H1 (cell line): ENCODE measurements around the gene SLC35G6. TPM values are rescaled to one million over a fixed set of nuclear protein-coding genes. Genes with fewer than 3 reads are reported as not detected.

Source experiments
- CTCF ChIA-PET: fragments of 300-600 bp; sonication (Branson Sonifier 250); formaldehyde crosslinking; loops from one replicate; lab custom pipeline; 2021; ENCODE audit not compliant: partially characterized antibody; lab: Charles Lee
- POLR2A ChIA-PET: fragments of 300-600 bp; sonication (Branson Sonifier 250); formaldehyde crosslinking; loops from one replicate; lab custom pipeline; 2021; ENCODE audit warnings: inconsistent platforms; ENCODE audit not compliant: partially characterized antibody; lab: Charles Lee
- DNase-seq, 2 experiments: peaks; one replicate each; pipeline versions ENCODE4 v3.0.0 to v3.0.0-alpha.2; 2010 to 2022; ENCODE audit warnings: low spot score in 2 of 2, low read depth in 1 of 2, mixed read lengths in 1 of 2
- FAIRE-seq: peaks from 2 replicates; lab custom pipeline; 2011; peaks lifted over from hg19 to GRCh38; lab: Jason Lieb, UNC
- H2AFZ ChIP-seq: 2 replicates; pipeline ENCODE4 v1.8.1; 2012; ENCODE audit warnings: low read length, inconsistent platforms
- H2AK5ac ChIP-seq: 2 replicates; pipeline ENCODE4 v1.6.1; 2013; ENCODE audit warnings: low read depth, low read length
- H2BK120ac ChIP-seq: replicated peaks from 2 replicates; pipeline ENCODE3; 2013; ENCODE audit warnings: low read depth, low read length, inconsistent platforms
- H2BK12ac ChIP-seq: 2 replicates; pipeline ENCODE4 v1.6.1; 2013; ENCODE audit warnings: low read depth, low read length
- H2BK15ac ChIP-seq: 2 replicates; pipeline ENCODE4 v1.6.1; 2013; ENCODE audit warnings: low read length
- H2BK20ac ChIP-seq: 2 replicates; pipeline ENCODE4 v1.6.1; 2013; ENCODE audit warnings: low read length
- H2BK5ac ChIP-seq: 2 replicates; pipeline ENCODE4 v1.6.1; 2013; ENCODE audit warnings: low read depth, low read length
- H3K14ac ChIP-seq: 2 replicates; pipeline ENCODE4 v1.6.1; 2013; ENCODE audit warnings: inconsistent platforms; ENCODE audit not compliant: insufficient read length
- H3K18ac ChIP-seq: 2 replicates; pipeline ENCODE4 v1.6.1; 2013; ENCODE audit warnings: low read length; ENCODE audit errors: extremely low read depth
- H3K23ac ChIP-seq: 2 replicates; pipeline ENCODE4 v1.6.1; 2013; ENCODE audit warnings: inconsistent platforms; ENCODE audit not compliant: insufficient read length
- H3K23me2 ChIP-seq: 2 replicates; pipeline ENCODE4 v1.6.1; 2013; ENCODE audit warnings: low read depth, low read length
- H3K27ac ChIP-seq: 2 replicates; pipeline ENCODE4 v1.6.1; 2011; ENCODE audit warnings: low read depth, low read length, inconsistent platforms
- H3K27me3 ChIP-seq, 4 experiments: replicated peaks in 1 of 4; 1 replicate in 1 of 4; 2 replicates in 3 of 4; pipeline versions ENCODE4 v1.6.1 to v1.8.1; 2011 to 2013; ENCODE audit warnings: low read length in 3 of 4, mild to moderate bottlenecking in 3 of 4, inconsistent platforms in 2 of 4, mixed read lengths in 2 of 4, moderate library complexity in 1 of 4; ENCODE audit not compliant: control insufficient read depth in 3 of 4, insufficient read depth in 3 of 4; ENCODE audit errors: extremely low read depth in 1 of 4
- H3K36me3 ChIP-seq, 4 experiments: 2 replicates each; pipeline versions ENCODE4 v1.6.1 to v1.8.1; 2011 to 2013; ENCODE audit warnings: mild to moderate bottlenecking in 4 of 4, low read length in 3 of 4, moderate library complexity in 2 of 4, control low read depth in 1 of 4, inconsistent platforms in 1 of 4; ENCODE audit not compliant: insufficient read depth in 4 of 4, control insufficient read depth in 2 of 4
- H3K4ac ChIP-seq: replicated peaks from 2 replicates; pipeline ENCODE3; 2013; ENCODE audit warnings: low read length, low read depth, mixed read lengths, inconsistent platforms; ENCODE audit not compliant: insufficient read length
- H3K4me1 ChIP-seq, 4 experiments: replicated peaks in 1 of 4; 1 replicate in 1 of 4; 2 replicates in 3 of 4; pipeline versions ENCODE4 v1.6.1 to v1.8.1; 2011 to 2013; ENCODE audit warnings: low read length in 3 of 4, inconsistent platforms in 2 of 4, mixed read lengths in 1 of 4; ENCODE audit not compliant: insufficient read depth in 4 of 4, control insufficient read depth in 3 of 4
- H3K4me2 ChIP-seq, 2 experiments: 2 replicates each; pipeline versions ENCODE4 v1.6.1 to v1.8.1; 2011 to 2013; ENCODE audit warnings: low read depth in 2 of 2, low read length in 2 of 2, control low read depth in 1 of 2, inconsistent platforms in 1 of 2, mild to moderate bottlenecking in 1 of 2; ENCODE audit not compliant: insufficient read depth in 1 of 2
- H3K4me3 ChIP-seq, 4 experiments: fragments of 200-600, 300-600 bp in 1 of 4; sonication (generic), shearing (Covaris generic), sonication (Bioruptor Twin) in 1 of 4; 2 replicates each; pipeline versions ENCODE4 v1.5.1 to v1.8.1; 2011 to 2016; ENCODE audit warnings: low read length in 4 of 4, low read depth in 3 of 4, control low read depth in 2 of 4, inconsistent platforms in 2 of 4, mild to moderate bottlenecking in 2 of 4, mixed read lengths in 1 of 4, moderate library complexity in 1 of 4; ENCODE audit not compliant: insufficient read depth in 2 of 4; ENCODE audit errors: extremely low read depth in 1 of 4
- H3K56ac ChIP-seq: replicated peaks from 2 replicates; pipeline ENCODE3; 2013; ENCODE audit warnings: low read depth, mild to moderate bottlenecking, mixed read lengths, low read length, inconsistent platforms; ENCODE audit not compliant: insufficient read length
- H3K79me1 ChIP-seq: 2 replicates; pipeline ENCODE4 v1.6.1; 2013; ENCODE audit warnings: low read depth, low read length, control low read depth
- H3K79me2 ChIP-seq, 2 experiments: 2 replicates each; pipeline versions ENCODE4 v1.6.1 to v1.8.1; 2012 to 2013; ENCODE audit warnings: low read length in 2 of 2, mild to moderate bottlenecking in 2 of 2, inconsistent platforms in 1 of 2; ENCODE audit not compliant: insufficient read depth in 2 of 2, control insufficient read depth in 1 of 2
- H3K9ac ChIP-seq, 4 experiments: replicated peaks in 1 of 4; 1 replicate in 1 of 4; 2 replicates in 3 of 4; pipeline versions ENCODE4 v1.6.1 to v1.8.1; 2011 to 2013; ENCODE audit warnings: low read depth in 3 of 4, low read length in 3 of 4, control low read depth in 2 of 4, mild to moderate bottlenecking in 2 of 4, moderate library complexity in 2 of 4, inconsistent platforms in 1 of 4; ENCODE audit errors: extremely low read depth in 1 of 4
- H3K9me3 ChIP-seq, 2 experiments: 2 replicates each; pipeline versions ENCODE4 v1.6.1 to v1.8.1; 2012 to 2013; ENCODE audit warnings: mild to moderate bottlenecking in 2 of 2, moderate library complexity in 2 of 2, control low read depth in 1 of 2, inconsistent platforms in 1 of 2, low read depth in 1 of 2, low read length in 1 of 2, mixed read lengths in 1 of 2; ENCODE audit not compliant: insufficient read depth in 2 of 2
- H4K20me1 ChIP-seq, 2 experiments: replicated peaks in 1 of 2; 2 replicates each; pipeline versions ENCODE3 to v1.8.1; 2011 to 2013; ENCODE audit warnings: inconsistent platforms in 2 of 2, low read length in 2 of 2, mild to moderate bottlenecking in 1 of 2; ENCODE audit not compliant: insufficient read depth in 2 of 2, control insufficient read depth in 1 of 2
- H4K5ac ChIP-seq: 2 replicates; pipeline ENCODE4 v1.6.1; 2013; ENCODE audit warnings: low read length, low read depth, mixed read lengths, inconsistent platforms; ENCODE audit not compliant: insufficient read length
- H4K8ac ChIP-seq: 2 replicates; pipeline ENCODE4 v1.8.0; 2013; ENCODE audit warnings: mild to moderate bottlenecking, moderate library complexity, low read length, inconsistent platforms; ENCODE audit not compliant: insufficient read depth; ENCODE audit errors: extremely low read depth
- H4K91ac ChIP-seq: replicated peaks from 2 replicates; pipeline ENCODE3; 2013; ENCODE audit warnings: low read length, mixed read lengths, inconsistent platforms; ENCODE audit not compliant: insufficient read length
- CBX5 ChIP-seq: fragments of 300-800, 300-1000 bp; sonication (generic); IDR thresholded peaks from 2 replicates; pipeline ENCODE4 v1.7.1; 2016; ENCODE audit warnings: antibody characterized with exemption, low read length, low read depth
- MAFK ChIP-seq: IDR thresholded peaks from 2 replicates; pipeline ENCODE4 v1.6.1; 2012; ENCODE audit warnings: low read depth, mild to moderate bottlenecking, improper control_type of control experiment, low read length
- RBBP5 ChIP-seq: IDR thresholded peaks from 2 replicates; pipeline ENCODE4 v1.7.1; 2012; ENCODE audit warnings: low read depth, mild to moderate bottlenecking, inconsistent platforms, low read length, moderate library complexity, borderline replicate concordance
- WGBS, 2 experiments: shearing (Covaris generic) in 1 of 2; methylation state at CpG; one replicate each; pipeline versions ENCODE4 v1.1.6 to v1.1.7; 2013 to 2015; ENCODE audit warnings: low lambda C conversion rate in 2 of 2, mixed read lengths in 2 of 2, inconsistent platforms in 1 of 2, low coverage in 1 of 2, missing lambda C conversion rate in 1 of 2; ENCODE audit not compliant: insufficient replicate concordance in 2 of 2, insufficient coverage in 1 of 2, insufficient read length in 1 of 2; ENCODE audit errors: extremely low coverage in 1 of 2, missing lambda C conversion rate in 1 of 2; 5-methylcytosine and 5-hydroxymethylcytosine counted together
- polyA plus RNA-seq, 7 experiments: library from polyadenylated mRNA; depleted of rRNA in 3 of 7; stranded (reverse) in 5 of 7; unstranded in 2 of 7; fragments of >200 nt in 5 of 7; fragments of 200-250 nt in 2 of 7; gene quantifications; 1 replicate in 5 of 7; 2 replicates in 1 of 7; 4 replicates in 1 of 7; pipeline versions ENCODE4 v1.2.1 to v1.2.3, GENCODE V29; 2011 to 2013; ENCODE audit warnings: missing spikeins in 2 of 7, mixed read lengths in 2 of 7
- total RNA-seq: library from RNA; stranded (reverse); fragmentation: NEBNext Ultra II Directional; extraction: Animal tissue kit (Norgen Biotek cat#: 25700); gene quantifications from 2 replicates; pipeline ENCODE4 v1.2.1, GENCODE V29; 2021

The SLC35G6 gene
- total and polyA plus RNA-seq, 2 of the 8 experiments (the other 6 are each of a cell fraction or from before 2014, with no cell fraction given) = 0.05 TPM; not detected in 1

DNA sequence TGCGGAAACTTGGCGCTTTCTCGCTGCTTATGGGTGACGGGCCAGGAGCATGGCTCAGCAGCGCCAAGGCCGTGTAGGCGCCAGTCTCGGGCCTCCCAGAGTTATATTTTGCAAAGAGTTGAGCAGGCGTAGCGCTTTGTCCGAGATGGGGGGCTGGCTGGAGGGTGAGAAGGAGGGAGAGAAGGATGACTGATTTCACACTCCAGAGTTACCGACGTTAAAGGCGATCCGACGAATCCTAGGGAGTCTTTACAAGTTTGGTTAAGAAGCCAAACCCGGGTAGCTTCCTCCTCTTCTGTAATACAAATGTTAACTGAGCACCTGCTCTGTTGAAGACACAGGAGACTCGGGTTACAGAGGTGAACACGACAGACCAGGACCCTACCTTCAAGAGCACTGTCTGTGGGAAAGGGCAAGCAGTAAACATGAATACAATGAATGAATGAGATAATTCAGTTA is 3.7 kb downstream of the SLC35G6 start:
- Histone ChIP-seq H3K23ac (no peak overlapping the region), H3K36me3 (0 out of 8 replicates have a peak, but pooled peaks cover 0 to 3% (median 0%) of the 10 kb centered on the region in 4 experiments), H3K23me2 (peaks cover 12% of the 10 kb centered on the region; the same call in 1 of the 2 replicates), H2AK5ac (no peak overlapping the region), H4K8ac (no peak overlapping the region), H3K79me1 (peaks cover 5% of the 10 kb centered on the region), H3K27me3 (no peaks in the 10 kb centered on the region), H2BK20ac (no peak overlapping the region), H3K79me2 (peaks cover 34 to 51% of the 10 kb centered on the region in 2 experiments), H3K56ac (no peak overlapping the region), H2BK120ac (no peak overlapping the region), H2BK5ac (peak overlapping the region; percentile 67; the same call in 1 of the 2 replicates), H3K4me1 (peaks cover 2 to 15% (median 10%) of the 10 kb centered on the region in 4 experiments), H3K4ac (no peak overlapping the region), H2AFZ (no peak overlapping the region), H3K9me3 (no peaks in the 10 kb centered on the region), H3K4me3 (peak overlapping the region; percentile 79 to 92 (median 84)), H4K5ac (no peak overlapping the region), H2BK12ac (no peak overlapping the region), H3K18ac (peak overlapping the region; percentile 26), H3K4me2 (peak overlapping the region; percentile 77 to 96), H3K27ac (no peak overlapping the region; the same call in 1 of the 2 replicates), H3K9ac (peak overlapping the region; percentile 77 to 91 (median 85)), H2BK15ac (no peak overlapping the region), H4K20me1 (peaks cover 11 to 18% of the 10 kb centered on the region in 2 experiments), H3K14ac (no peak overlapping the region), H4K91ac (no peak overlapping the region)
- DNase-seq = no peak
- no peak for TF ChIP-seq CBX5
- 0 out of 2 replicates have a peak, but pooled peaks have one; percentile 6 for TF ChIP-seq MAFK
- peak; percentile 63; the same call in 1 of the 2 replicates for TF ChIP-seq RBBP5
- POLR2A ChIA-PET = interaction anchor here (0.7 to 14.3 kb wide), 49 partner anchors 9 to 1678 kb away, joined by 3 to 339 read pairs (median 5); partner anchors contain the start of genes ACAP1, CHRNB1, FGF11 and MPDU1
- CTCF ChIA-PET = interaction anchor here (1.0 to 2.9 kb wide), 6 partner anchors 18 to 63 kb away, joined by 3 to 11 read pairs (median 6); no protein-coding TSS in a partner anchor
- no peak for FAIRE-seq
- WGBS, 2 experiments = 1% methylated on average over 15 of the region's 19 CpGs; no CpG with 5 or more reads in 1 of the 2 experiments
